Esophagus muscularis mucosa (tissue), 4 donors: ENCODE data around the gene TBCD. TPM values are rescaled to one million over a fixed set of nuclear protein-coding genes. Genes with fewer than 3 reads are reported as not detected.

ENCODE experiments used
- DNase-seq: peaks from one replicate; pipeline ENCODE4 v3.0.0-alpha.2; 2017; ENCODE audit errors: extremely low spot score
- H3K27ac ChIP-seq, 4 donors: fragments of 200-600 bp; sonication (generic); replicated peaks in 1 of 4; 1 replicate in 3 of 4; 2 replicates in 1 of 4; pipeline ENCODE4 v1.5.1; 2016 to 2019; ENCODE audit warnings: mild to moderate bottlenecking in 1 of 4
- H3K27me3 ChIP-seq, 4 donors: fragments of 200-600 bp; sonication (generic); one replicate each; pipeline versions ENCODE4 v1.5.1 to v1.6.0; 2016 to 2019
- H3K36me3 ChIP-seq, 4 donors: fragments of 200-600 bp; sonication (generic); one replicate each; pipeline ENCODE4 v1.5.1; 2016 to 2019
- H3K4me1 ChIP-seq, 4 donors: fragments of 200-600 bp; sonication (generic); one replicate each; pipeline ENCODE4 v1.5.1; 2016 to 2019
- H3K4me3 ChIP-seq, 4 donors: fragments of 200-600 bp; sonication (generic); 1 replicate in 2 of 4; 2 replicates in 2 of 4; pipeline ENCODE4 v1.5.1; 2016 to 2019; ENCODE audit warnings: mild to moderate bottlenecking in 4 of 4, moderate library complexity in 1 of 4
- H3K9me3 ChIP-seq, 4 donors: fragments of 200-600 bp; sonication (generic); 1 replicate in 3 of 4; 2 replicates in 1 of 4; pipeline ENCODE4 v1.5.1; 2016 to 2019
- CTCF ChIP-seq, 3 experiments: fragments of 200-600 bp in 2 of 3; fragments of 450-650 bp in 1 of 3; sonication (generic) in 2 of 3; IDR thresholded peaks; one replicate each; pipeline ENCODE4 v1.5.1; 2017 to 2019; ENCODE audit warnings: antibody characterized with exemption in 3 of 3, mild to moderate bottlenecking in 2 of 3, moderate library complexity in 1 of 3
- EP300 ChIP-seq: sonication (generic); formaldehyde crosslinking; IDR thresholded peaks from one replicate; pipeline ENCODE4 v1.6.1; 2017; ENCODE audit warnings: antibody characterized with exemption
- POLR2A ChIP-seq: fragments of 450-650 bp; IDR thresholded peaks from one replicate; pipeline ENCODE4 v1.6.1; 2017; ENCODE audit warnings: antibody characterized with exemption, moderate library complexity, mild to moderate bottlenecking, low read depth
- POLR2AphosphoS5 ChIP-seq, 2 donors: sonication (generic); formaldehyde crosslinking; IDR thresholded peaks; one replicate each; pipeline ENCODE4 v1.6.1; 2017; ENCODE audit warnings: antibody characterized with exemption in 2 of 2
- WGBS: methylation state at CpG from one replicate; pipeline ENCODE4 v1.1.5; 2018; 5-methylcytosine and 5-hydroxymethylcytosine counted together
- intact Hi-C: fragments of 100-400 bp; cut with DNase I; formaldehyde crosslinking; loops from one replicate; pipeline ENCODE4 v1.15.1; 2023
- total RNA-seq, 4 donors: library from RNA; depleted of rRNA; stranded (reverse); fragments of >200 nt; gene quantifications; one replicate each; pipeline versions ENCODE4 v1.1.0 to v1.2.1, GENCODE V29; 2016

The TBCD gene
- total RNA-seq, 4 donors from 2014 or later: 38.1 to 56.7 (median 53.6) TPM

DNA sequence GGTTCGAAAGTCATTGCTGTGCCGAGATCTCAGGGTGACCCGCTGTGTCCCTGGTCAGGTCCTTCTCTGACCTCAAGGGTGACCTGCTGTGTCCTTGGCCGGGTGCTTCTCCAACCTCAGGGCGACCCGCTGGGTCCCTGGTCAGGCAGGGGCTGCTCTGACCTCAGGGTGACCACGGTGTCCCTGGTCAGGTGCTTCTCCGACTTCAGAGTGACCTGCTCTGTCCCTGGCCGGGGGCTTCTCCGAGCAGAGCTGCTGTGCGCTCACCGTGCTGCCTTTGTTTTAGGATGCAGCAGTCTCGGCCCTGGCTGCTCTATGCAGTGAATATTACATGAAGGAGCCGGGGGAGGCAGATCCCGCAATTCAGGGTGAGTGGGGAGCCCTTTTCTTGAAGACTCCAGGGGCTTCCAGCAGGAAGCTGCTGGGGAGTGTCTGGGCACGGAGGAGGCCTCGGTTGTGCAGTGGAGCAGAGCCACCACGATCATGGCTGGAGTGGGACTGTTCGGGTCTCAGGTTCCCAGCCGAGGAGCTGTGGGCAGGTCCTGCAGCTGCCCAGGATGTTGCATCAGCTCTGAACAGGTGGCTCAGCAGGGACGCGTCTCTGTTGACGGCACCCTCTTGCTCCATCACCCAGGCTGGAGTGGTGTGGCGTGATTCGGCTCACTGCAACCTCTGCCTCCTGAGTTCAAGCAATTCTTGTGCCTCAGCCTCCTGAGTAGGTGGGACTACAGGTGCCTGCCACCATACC, 171.7 kb downstream of the TBCD start:
- intact Hi-C loops: no loop called here
- no peak for DNase-seq

DNA sequence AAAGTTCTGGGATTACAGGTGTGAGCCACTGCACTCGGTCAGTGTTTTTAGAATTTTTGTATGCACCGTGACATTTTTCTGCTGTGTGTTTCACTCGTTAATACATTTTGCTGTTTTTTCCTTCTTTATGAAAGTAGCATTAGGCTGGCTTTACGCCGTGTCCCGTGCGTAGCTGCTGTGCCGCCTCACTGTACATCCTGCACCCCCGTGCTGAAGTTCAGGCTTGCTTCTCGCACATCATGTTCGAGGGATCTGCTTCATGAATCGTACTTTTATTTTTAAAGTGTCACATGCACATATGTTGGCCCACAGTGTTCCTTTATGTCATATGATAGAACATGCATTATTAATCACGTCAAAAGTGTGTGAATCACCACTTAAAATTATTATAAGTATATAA, 172.3 kb downstream of the TBCD start:
- Histone ChIP-seq H3K4me1 (no peaks in the 10 kb centered on the region), H3K36me3 (peaks cover 36 to 92% (median 87%) of the 10 kb centered on the region in 4 donors), H3K9me3 (no peaks in the 10 kb centered on the region), H3K27me3 (no peaks in the 10 kb centered on the region), H3K4me3 (no peak overlapping the region), H3K27ac (no peak overlapping the region)
- TF ChIP-seq POLR2AphosphoS5 (IDR thresholded peaks at IDR 0.05): no peak
- WGBS: 95% methylated on average over 13 of the region's 13 CpGs
- intact Hi-C loops: no loop called here
- DNase-seq: no peak

More for the DNA sequence above, 171.7 kb downstream of the TBCD start:
- peaks cover 33 to 90% (median 80%) of the 10 kb centered on the region in 4 donors for H3K36me3 ChIP-seq
- no peaks in the 10 kb centered on the region for H3K9me3 ChIP-seq
- H3K4me3 ChIP-seq: no peak overlapping the region
- no peak for TF ChIP-seq POLR2AphosphoS5 (IDR thresholded peaks at IDR 0.05)
- TF ChIP-seq EP300: no peak
- H3K27me3 ChIP-seq: no peaks in the 10 kb centered on the region
- H3K27ac ChIP-seq: no peak overlapping the region
- no peaks in the 10 kb centered on the region for H3K4me1 ChIP-seq
- WGBS: 92% methylated on average over 21 of the region's 25 CpGs

DNA sequence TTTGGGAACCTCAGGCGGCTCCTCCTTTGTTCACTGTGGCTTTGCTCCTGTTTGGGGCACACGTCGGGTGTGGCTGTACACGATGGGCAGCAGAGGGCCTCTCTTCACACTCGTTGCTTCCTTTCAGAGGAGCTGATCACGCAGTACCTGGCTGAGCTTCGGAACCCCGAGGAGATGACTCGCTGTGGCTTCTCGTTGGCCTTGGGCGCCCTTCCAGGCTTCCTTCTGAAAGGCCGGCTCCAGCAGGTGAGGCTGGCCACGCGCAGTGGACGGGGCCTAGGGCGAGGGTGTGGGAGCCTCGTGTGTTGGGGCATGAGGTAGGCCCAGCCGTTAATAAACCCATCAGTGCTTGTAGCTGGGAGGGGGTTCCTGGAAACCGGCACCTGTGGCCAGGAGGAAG, 172.9 kb downstream of the TBCD start:
- intact Hi-C loops: no loop called here
- Histone ChIP-seq H3K4me3 (no peak overlapping the region), H3K36me3 (peaks cover 42 to 94% (median 90%) of the 10 kb centered on the region in 4 donors), H3K9me3 (no peaks in the 10 kb centered on the region), H3K4me1 (no peaks in the 10 kb centered on the region), H3K27ac (no peak overlapping the region), H3K27me3 (no peaks in the 10 kb centered on the region)
- WGBS: 90% methylated on average over 19 of the region's 19 CpGs
- DNase-seq: no peak
- no peak for TF ChIP-seq EP300
- no peak for TF ChIP-seq CTCF (IDR thresholded peaks at IDR 0.05)
- no peak for TF ChIP-seq POLR2A

DNA sequence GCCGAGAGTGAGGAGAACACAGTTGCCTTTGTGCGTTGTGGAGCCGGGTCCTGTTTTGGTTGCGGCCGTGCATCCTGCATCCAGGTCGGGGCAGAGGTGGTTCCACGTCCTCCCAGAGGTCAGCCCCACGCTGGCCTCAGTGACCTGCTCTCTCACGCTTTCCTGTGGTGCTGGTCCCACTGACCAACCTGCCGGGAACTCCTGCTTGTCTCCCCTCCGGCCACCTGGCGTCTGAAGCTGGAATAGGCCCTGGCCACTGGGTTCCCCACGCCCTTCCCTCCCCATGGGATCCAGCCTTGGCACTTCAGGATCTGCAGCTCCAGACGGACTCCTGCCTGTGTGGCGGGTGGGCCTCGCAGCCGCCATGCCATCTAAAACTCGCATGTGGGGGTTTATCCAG, 173.5 kb downstream of the TBCD start:
- WGBS: 97% methylated on average over 17 of the region's 18 CpGs

DNA sequence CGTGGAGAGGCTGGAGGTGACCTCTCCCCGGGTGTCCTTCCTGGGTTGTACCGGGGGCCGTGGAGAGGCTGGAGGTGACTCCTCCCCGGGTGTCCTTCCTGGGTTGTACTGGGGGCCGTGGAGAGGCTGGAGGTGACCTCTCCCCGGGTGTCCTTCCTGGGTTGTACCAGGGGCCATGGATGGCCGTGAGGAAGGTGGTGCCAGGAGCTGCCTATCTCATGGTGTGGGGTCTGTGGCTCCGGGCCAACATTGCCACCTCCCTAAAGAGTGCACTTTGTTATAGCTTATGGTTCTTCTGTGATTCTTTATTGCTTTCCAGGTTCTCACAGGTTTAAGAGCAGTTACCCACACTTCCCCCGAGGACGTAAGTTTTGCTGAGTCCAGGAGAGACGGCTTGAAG, 174.2 kb downstream of the TBCD start:
- Histone ChIP-seq H3K4me3 (no peak overlapping the region), H3K36me3 (peaks cover 52 to 98% (median 97%) of the 10 kb centered on the region in 4 donors), H3K27me3 (no peaks in the 10 kb centered on the region), H3K4me1 (peaks cover 0 to 1% (median under 1%) of the 10 kb centered on the region in 4 donors), H3K9me3 (no peaks in the 10 kb centered on the region), H3K27ac (no peak overlapping the region)
- DNase-seq: no peak
- 94% methylated on average over 5 of the region's 12 CpGs for WGBS
- no peak for TF ChIP-seq EP300
- no peak for TF ChIP-seq POLR2AphosphoS5 (IDR thresholded peaks at IDR 0.05)
- no peak for TF ChIP-seq POLR2A
- no peak for TF ChIP-seq CTCF (IDR thresholded peaks at IDR 0.05)
- intact Hi-C loops: no loop called here

More for the DNA sequence above, 173.5 kb downstream of the TBCD start:
- Histone ChIP-seq H3K9me3 (no peaks in the 10 kb centered on the region), H3K36me3 (peaks cover 48 to 95% (median 94%) of the 10 kb centered on the region in 4 donors), H3K4me3 (no peak overlapping the region), H3K27me3 (no peaks in the 10 kb centered on the region), H3K27ac (no peak overlapping the region), H3K4me1 (no peaks in the 10 kb centered on the region)
- no peak for TF ChIP-seq POLR2A
- no peak for TF ChIP-seq POLR2AphosphoS5 (IDR thresholded peaks at IDR 0.05)
- no peak for TF ChIP-seq EP300
- no peak for TF ChIP-seq CTCF (IDR thresholded peaks at IDR 0.05)
- intact Hi-C loops: no loop called here
- no peak for DNase-seq

DNA sequence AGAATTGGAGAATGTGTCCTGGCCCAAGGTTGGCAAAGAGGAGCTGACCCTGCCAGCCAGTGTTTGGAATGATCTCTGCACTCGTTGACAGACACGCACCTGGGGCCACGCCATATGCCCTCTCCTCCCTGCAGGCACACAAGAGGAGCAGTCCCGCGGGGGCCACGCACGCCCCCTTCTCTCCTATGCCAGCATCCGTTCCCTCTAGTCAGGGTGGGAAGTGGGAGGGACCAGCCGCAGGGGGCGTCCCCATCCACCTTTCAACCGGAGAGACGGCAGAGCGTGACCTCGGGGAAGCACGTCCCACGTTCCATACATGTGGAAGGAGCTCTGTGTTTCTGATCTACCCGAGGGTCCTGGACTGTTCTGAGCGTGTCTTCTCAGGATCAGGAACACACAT, 174.9 kb downstream of the TBCD start:
- H3K36me3 ChIP-seq: peaks cover 52 to 99% (median 97%) of the 10 kb centered on the region in 4 donors
- no peak overlapping the region for H3K27ac ChIP-seq
- TF ChIP-seq POLR2A (no peak), EP300 (no peak), POLR2AphosphoS5 (IDR thresholded peaks at IDR 0.05) (no peak), CTCF (IDR thresholded peaks at IDR 0.05) (no peak)
- WGBS: 98% methylated on average over 8 of the region's 18 CpGs
- no peaks in the 10 kb centered on the region for H3K9me3 ChIP-seq
- no peaks in the 10 kb centered on the region for H3K27me3 ChIP-seq
- no peak for DNase-seq
- no peak overlapping the region for H3K4me3 ChIP-seq
- peaks cover 0 to 7% (median 7%) of the 10 kb centered on the region in 4 donors for H3K4me1 ChIP-seq
- intact Hi-C loops: no loop called here
